ENCODE measurements around the gene NDEL1. TPM values are rescaled to one million over a fixed set of nuclear protein-coding genes. Genes with fewer than 3 reads are reported as not detected.

Gene NDEL1
- total and polyA plus RNA-seq, 9 of the 15 experiments (the other 6 are each of a cell fraction or from before 2014, with no cell fraction given) = 0.86 to 30.5 (median 22.7) TPM

DNA sequence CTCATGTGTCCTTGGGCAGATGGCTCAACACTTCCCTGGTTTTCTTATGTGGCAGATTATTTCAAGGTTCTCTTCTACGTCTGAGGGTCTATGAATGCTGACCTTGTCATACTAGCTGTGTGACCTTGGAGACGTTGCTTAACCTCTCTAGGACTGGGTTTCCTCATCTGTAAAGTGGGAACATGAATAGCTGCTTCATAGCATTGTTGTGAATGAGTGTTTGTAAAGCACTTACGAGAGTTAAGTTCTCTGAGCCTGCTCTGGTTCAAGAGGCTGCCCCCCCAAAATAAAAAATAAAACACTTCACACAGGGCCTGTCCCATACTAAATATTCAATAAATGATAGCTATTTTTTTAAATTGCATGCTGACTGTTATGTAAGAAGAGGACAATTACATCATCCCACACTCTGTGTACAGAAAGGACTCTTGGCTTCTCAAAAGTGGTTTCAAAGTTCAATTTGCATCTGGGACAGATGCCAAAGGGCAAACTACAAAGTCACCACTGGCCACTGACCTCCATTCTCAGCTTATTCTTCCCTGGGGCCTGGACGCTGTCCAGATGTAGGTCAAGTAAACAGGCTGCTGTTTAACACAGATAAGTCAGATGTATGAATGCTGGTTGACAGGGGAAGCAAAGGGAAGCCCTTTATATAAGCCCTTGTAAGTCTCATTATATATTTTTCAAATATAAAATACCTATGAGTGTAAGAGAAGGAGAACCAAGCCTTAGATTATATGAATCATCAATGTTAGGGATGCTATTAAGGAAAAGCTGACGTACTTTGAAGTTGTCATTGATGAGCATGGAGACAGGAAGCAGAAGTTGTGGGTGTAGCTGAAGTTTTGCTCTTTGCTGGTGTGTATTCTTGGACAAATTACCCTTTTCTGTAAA, 15.4 kb upstream of the NDEL1 start (continued):
- TF ChIP-seq PRPF4 (IDR thresholded peaks at IDR 0.05; ENCODE audit: insufficient read depth, low read depth, low read length, poor library complexity, severe bottlenecking) = no peak
- no peak for TF ChIP-seq RBM15 (IDR thresholded peaks at IDR 0.05; ENCODE audit: insufficient read depth, low read length)
- TF ChIP-seq, protein P1, sequence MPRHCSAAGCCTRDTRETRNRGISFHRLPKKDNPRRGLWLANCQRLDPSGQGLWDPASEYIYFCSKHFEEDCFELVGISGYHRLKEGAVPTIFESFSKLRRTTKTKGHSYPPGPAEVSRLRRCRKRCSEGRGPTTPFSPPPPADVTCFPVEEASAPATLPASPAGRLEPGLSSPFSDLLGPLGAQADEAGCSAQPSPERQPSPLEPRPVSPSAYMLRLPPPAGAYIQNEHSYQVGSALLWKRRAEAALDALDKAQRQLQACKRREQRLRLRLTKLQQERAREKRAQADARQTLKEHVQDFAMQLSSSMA (CRISPR knock-in tag; IDR thresholded peaks at IDR 0.05) = no peak
- TF ChIP-seq KDM2B (CRISPR knock-in tag; IDR thresholded peaks at IDR 0.05) = no peak
- no peak for TF ChIP-seq E2F3 (CRISPR knock-in tag; IDR thresholded peaks at IDR 0.05)
- TF ChIP-seq, protein P2, sequence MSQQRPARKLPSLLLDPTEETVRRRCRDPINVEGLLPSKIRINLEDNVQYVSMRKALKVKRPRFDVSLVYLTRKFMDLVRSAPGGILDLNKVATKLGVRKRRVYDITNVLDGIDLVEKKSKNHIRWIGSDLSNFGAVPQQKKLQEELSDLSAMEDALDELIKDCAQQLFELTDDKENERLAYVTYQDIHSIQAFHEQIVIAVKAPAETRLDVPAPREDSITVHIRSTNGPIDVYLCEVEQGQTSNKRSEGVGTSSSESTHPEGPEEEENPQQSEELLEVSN (IDR thresholded peaks at IDR 0.05; ENCODE audit: borderline replicate concordance in 1 of 2, extremely low read depth in 1 of 2, insufficient read depth in 1 of 2, insufficient read length in 1 of 2, low read depth in 1 of 2, low read length in 1 of 2, poor library complexity in 1 of 2, severe bottlenecking in 1 of 2) = no peak
- TF ChIP-seq, protein P3, sequence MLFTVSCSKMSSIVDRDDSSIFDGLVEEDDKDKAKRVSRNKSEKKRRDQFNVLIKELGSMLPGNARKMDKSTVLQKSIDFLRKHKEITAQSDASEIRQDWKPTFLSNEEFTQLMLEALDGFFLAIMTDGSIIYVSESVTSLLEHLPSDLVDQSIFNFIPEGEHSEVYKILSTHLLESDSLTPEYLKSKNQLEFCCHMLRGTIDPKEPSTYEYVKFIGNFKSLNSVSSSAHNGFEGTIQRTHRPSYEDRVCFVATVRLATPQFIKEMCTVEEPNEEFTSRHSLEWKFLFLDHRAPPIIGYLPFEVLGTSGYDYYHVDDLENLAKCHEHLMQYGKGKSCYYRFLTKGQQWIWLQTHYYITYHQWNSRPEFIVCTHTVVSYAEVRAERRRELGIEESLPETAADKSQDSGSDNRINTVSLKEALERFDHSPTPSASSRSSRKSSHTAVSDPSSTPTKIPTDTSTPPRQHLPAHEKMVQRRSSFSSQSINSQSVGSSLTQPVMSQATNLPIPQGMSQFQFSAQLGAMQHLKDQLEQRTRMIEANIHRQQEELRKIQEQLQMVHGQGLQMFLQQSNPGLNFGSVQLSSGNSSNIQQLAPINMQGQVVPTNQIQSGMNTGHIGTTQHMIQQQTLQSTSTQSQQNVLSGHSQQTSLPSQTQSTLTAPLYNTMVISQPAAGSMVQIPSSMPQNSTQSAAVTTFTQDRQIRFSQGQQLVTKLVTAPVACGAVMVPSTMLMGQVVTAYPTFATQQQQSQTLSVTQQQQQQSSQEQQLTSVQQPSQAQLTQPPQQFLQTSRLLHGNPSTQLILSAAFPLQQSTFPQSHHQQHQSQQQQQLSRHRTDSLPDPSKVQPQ (CRISPR knock-in tag; IDR thresholded peaks at IDR 0.05; ENCODE audit: borderline replicate concordance) = no peak
- no peak for TF ChIP-seq TCFL5 (CRISPR knock-in tag; conservative IDR thresholded peaks at IDR 0.05)
- TF ChIP-seq, protein P4, sequence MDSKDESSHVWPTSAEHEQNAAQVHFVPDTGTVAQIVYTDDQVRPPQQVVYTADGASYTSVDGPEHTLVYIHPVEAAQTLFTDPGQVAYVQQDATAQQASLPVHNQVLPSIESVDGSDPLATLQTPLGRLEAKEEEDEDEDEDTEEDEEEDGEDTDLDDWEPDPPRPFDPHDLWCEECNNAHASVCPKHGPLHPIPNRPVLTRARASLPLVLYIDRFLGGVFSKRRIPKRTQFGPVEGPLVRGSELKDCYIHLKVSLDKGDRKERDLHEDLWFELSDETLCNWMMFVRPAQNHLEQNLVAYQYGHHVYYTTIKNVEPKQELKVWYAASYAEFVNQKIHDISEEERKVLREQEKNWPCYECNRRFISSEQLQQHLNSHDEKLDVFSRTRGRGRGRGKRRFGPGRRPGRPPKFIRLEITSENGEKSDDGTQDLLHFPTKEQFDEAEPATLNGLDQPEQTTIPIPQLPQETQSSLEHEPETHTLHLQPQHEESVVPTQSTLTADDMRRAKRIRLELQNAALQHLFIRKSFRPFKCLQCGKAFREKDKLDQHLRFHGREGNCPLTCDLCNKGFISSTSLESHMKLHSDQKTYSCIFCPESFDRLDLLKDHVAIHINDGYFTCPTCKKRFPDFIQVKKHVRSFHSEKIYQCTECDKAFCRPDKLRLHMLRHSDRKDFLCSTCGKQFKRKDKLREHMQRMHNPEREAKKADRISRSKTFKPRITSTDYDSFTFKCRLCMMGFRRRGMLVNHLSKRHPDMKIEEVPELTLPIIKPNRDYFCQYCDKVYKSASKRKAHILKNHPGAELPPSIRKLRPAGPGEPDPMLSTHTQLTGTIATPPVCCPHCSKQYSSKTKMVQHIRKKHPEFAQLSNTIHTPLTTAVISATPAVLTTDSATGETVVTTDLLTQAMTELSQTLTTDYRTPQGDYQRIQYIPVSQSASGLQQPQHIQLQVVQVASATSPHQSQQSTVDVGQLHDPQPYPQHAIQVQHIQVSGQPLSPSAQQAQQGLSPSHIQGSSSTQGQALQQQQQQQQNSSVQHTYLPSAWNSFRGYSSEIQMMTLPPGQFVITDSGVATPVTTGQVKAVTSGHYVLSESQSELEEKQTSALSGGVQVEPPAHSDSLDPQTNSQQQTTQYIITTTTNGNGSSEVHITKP (IDR thresholded peaks at IDR 0.05; ENCODE audit: partially characterized antibody) = no peak
- TF ChIP-seq ZC3H11A (IDR thresholded peaks at IDR 0.05; ENCODE audit: low read depth, low read length) = no peak
- TF ChIP-seq SREBF1 (IDR thresholded peaks at IDR 0.05; ENCODE audit: borderline replicate concordance, low read depth, low read length) = no peak
- no peak for TF ChIP-seq SRSF9 (IDR thresholded peaks at IDR 0.05; ENCODE audit: borderline replicate concordance, low read depth, low read length)
- TF ChIP-seq LEF1 (IDR thresholded peaks at IDR 0.05) = peak; percentile 98
- TF ChIP-seq, protein P5, sequence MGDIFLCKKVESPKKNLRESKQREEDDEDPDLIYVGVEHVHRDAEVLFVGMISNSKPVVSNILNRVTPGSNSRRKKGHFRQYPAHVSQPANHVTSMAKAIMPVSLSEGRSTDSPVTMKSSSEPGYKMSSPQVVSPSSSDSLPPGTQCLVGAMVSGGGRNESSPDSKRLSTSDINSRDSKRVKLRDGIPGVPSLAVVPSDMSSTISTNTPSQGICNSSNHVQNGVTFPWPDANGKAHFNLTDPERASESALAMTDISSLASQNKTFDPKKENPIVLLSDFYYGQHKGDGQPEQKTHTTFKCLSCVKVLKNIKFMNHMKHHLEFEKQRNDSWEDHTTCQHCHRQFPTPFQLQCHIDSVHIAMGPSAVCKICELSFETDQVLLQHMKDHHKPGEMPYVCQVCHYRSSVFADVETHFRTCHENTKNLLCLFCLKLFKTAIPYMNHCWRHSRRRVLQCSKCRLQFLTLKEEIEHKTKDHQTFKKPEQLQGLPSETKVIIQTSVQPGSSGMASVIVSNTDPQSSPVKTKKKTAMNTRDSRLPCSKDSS (IDR thresholded peaks at IDR 0.05; ENCODE audit: low read depth, partially characterized antibody) = no peak

All from K562 (cell line).